HG03064 (cell line): ENCODE measurements around the gene MAGI3.
"Not testable (repeated sequence)": the region's sequence is repeated elsewhere in the genome, so short reads cannot be mapped to it uniquely, and the experiment has no call there.

ENCODE experiments used
- ATAC-seq: cut with Tn5 transposase; IDR thresholded peaks from one replicate; pipeline ENCODE4 v1.9.1; 2021; ENCODE audit warnings: low read depth; ENCODE audit not compliant: unreplicated experiment

The MAGI3 gene

GRCh38 chr1:113557187-113557586 lies 166.9 kb downstream of the MAGI3 start:
- ATAC-seq = no peak

- ATAC-seq = no peak
These were observed 175.3 kb downstream of the MAGI3 start for GRCh38 chr1:113565621-113566020.

DNA sequence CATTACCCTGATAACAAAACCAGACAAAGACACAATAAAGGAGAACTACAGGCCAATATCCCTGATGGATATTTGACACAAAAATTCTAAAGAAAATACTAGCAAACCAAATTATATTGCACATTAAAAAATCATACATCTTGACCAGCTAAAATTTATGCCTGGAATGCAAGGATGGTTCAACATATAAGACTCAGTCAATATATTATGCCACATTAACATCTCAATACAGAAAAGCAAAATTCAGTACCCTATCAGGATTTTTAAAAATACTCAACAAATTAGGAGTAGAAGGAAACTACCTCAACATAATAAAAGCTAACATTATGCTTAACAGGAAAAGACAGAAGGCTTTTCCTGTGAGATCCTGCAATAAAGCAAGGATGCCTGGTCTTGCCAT lies 177.1 kb downstream of the MAGI3 start:
- ATAC-seq = no peak

- not testable (repeated sequence) for ATAC-seq
These were observed 185.5 kb downstream of the MAGI3 start for GRCh38 chr1:113575744-113576260.

GRCh38 chr1:113576271-113576670 lies 186.0 kb downstream of the MAGI3 start:
- ATAC-seq = no peak

- ATAC-seq = no peak
These were observed 189.1 kb downstream of the MAGI3 start for GRCh38 chr1:113579256-113580018.

GRCh38 chr1:113581323-113581722 lies 191.0 kb downstream of the MAGI3 start:
- no peak for ATAC-seq

GRCh38 chr1:113582084-113582483 lies 191.8 kb downstream of the MAGI3 start:
- no peak for ATAC-seq

DNA sequence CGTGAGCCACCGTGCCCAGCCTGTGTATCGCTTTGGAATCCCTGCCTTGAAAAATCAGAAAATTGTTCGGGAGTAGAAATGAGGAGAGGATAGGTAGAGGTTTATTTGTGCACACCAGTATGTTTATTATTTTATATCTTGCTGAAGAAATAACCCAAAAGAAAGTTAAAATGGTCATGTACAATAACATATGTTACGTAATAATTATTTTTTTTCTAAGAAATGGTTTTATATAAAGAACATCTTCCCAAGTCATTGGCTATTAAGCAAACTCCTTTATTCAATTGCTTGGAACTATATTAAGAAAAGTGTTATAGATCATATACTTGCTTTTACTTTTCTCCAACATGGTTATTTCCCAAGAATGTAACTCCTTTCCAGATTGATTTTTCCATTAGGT lies 197.2 kb downstream of the MAGI3 start:
- no peak for ATAC-seq

GRCh38 chr1:113592230-113592629 lies 201.9 kb downstream of the MAGI3 start:
- ATAC-seq = no peak

GRCh38 chr1:113593550-113594297 lies 203.4 kb downstream of the MAGI3 start:
- no peak for ATAC-seq

- ATAC-seq = not testable (repeated sequence)
These were observed 214.2 kb downstream of the MAGI3 start for GRCh38 chr1:113604466-113604865.

DNA sequence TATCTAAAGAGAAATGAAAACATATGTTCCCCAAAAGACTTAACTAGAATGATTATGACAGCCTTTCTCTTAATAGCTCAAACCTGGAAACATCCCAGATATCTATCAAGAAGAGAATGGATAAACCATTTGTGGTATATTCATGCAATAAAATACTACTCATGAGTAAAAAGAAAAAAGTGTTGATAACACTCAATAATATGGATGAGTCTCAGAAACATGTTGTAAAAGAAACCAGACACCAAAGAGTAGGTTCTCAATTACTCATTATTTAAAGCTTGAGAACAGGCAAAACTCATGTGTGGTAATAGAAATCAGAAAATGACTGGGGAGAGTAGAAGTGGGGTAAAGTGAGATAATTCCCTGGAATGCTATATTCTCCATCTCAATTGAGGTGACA lies 214.8 kb downstream of the MAGI3 start:
- ATAC-seq = no peak

DNA sequence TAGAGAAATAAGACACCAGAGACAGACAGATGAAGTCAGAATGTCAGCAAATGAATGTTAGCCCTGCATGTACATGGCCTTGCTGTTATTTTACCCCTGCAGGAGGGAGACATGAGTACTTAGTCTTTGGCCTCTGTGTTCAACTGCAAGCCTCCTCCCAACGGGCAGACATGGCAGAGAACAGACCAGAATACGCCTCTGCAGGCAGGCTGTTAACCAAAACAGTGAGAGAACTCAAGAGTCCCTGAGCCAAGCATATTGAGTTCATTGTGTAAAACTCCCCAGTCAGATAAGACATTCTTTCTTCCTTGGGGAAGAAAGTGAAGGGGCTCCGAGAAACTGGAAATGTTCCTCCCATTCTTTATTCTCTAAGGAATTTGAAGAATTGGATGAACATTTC lies 218.1 kb downstream of the MAGI3 start:
- ATAC-seq = no peak

DNA sequence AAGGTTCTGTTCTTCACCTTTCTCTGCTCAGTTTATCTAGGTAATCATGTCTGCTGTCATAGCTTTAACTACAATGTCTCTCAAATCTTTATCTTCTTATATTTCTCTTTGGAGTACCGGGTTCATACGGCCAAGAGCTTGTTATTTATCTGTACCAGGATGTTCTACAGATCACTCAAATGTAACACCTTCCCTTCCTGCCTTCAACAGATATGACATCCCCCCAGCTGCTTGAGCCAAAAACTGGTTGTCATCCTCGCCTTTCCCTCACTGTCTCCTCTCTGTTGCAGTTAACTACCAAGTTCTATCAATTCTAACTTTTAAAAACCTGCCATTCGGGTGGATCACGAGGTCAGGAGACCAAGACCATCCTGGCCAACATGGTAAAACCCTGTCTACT lies 220.1 kb downstream of the MAGI3 start:
- no peak for ATAC-seq

GRCh38 chr1:113615425-113615824 lies 225.1 kb downstream of the MAGI3 start:
- no peak for ATAC-seq

DNA sequence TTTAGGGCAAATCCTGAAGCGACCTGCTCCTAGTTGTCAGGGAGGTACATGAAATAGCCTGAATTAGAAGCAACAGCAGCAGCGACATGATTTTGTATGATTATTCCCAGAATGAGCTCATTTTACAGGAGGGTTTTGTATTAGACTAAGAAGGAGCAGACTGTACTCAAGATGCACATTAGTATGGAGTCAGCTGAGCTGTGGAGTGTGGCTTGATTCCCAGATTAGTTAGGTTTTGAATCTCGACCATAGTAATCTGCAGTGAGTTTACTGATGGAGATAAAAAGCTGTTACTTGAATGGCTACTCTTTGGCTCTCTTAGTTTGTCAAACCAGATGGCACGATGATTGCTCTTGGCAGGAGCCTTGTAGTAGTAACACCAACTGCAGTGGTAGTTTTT lies 225.8 kb downstream of the MAGI3 start:
- no peak for ATAC-seq

- ATAC-seq = no peak
These were observed 227.3 kb downstream of the MAGI3 start for GRCh38 chr1:113617438-113618141.

DNA sequence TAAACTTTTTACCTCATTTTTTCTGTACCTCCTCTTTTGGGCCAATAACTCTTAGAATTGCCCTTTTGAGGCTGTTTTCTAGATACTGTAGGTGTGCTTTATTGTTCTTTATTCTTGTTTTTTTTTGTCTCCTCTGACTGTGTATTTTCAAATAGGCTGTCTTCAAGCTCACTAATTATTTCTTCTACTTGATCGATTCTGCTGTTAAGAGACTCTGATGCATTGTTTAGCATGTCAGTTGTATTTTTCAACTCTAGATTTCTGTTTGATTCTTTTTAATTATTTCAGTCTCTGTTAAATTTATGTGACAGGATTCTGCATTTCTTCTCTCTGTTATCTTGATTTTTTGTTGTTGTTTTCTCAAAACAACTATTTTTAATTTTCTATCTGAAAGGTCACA lies 238.7 kb downstream of the MAGI3 start:
- no peak for ATAC-seq

DNA sequence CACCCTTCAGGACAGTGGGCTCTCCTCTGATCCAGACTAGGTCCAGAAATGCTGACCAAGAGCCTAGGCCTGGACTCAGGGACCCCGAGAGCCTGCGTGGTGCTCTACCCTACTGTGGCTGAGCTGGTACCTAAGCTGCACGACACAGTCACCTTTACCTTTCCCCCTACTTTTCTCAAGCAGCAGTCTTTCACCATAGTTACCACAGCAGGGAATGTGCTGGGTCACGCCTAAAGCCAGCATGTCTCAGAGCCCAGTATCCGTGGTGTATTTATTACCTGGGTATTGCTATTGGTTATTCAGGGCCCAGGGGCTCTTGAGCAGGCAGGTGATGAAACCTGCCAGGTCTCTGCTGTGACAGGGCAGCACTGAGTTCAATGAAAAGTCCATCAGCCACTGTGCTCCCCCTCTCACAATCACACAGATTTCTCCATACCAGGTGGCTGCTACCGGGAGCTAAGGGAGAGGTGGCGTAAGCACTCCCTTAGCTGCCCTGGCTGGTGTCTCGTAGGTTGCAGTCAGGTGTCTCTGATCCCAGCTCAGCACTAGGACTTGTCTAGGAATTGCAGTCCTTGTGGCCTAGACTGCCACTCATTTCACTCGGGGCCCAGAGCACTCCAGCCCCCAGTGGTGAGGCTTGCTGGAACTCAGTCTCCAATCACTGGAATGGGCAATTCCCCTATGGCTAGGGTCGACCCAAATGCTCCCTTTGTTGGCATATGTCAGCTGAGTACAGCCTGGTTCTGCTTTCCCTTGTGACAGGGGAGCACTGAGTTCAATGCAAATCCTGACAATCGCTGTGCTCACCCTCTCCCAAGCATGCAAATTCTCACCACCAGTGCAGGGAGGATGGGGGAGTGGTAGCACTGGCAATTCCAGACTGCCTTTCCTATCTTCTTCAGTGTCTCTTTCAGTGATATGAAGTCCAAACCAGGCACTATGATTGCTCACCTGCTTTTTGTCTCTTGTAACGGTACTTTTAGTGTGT lies 240.3 kb downstream of the MAGI3 start:
- no peak for ATAC-seq
